GM19351 (cell line): ENCODE data around the gene HIVEP3.
A peak's percentile ranks its signal among the peaks of the same experiment; 100 is the strongest.
"Not testable (repeated sequence)": the region's sequence is repeated elsewhere in the genome, so short reads cannot be mapped to it uniquely, and the experiment has no call there.

Experiments
- ATAC-seq: cut with Tn5 transposase; IDR thresholded peaks from one replicate; pipeline ENCODE4 v1.9.1; 2021; ENCODE audit warnings: mild to moderate bottlenecking, moderate library complexity; ENCODE audit not compliant: unreplicated experiment

HIVEP3 gene

GRCh38 chr1:41924911-41925310 is 6.2 kb upstream of the HIVEP3 start:
- ATAC-seq = no peak

DNA sequence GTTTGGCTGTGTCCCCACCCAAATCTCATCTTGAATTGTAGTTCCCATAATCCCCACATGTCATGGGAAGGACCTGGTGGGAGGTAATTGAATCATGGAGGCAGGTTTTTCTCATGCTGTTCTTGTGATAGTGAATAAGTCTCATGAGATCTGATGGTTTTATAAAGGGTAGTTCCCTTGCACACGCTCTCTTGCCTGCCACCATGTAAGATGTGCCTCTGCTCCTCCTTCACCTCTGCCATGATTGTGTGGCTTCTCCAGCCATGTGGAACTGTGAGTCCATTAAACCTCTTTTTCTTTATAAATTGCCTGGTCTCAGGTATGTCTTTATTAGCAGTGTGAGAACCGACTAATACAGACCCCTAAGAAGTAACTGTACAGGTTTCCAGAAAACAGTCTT is 2.5 kb upstream of the HIVEP3 start:
- ATAC-seq = not testable (repeated sequence)

GRCh38 chr1:41920658-41921057 is 1.9 kb upstream of the HIVEP3 start:
- ATAC-seq = no peak

- ATAC-seq = peak; percentile 95
These were observed 1.2 kb upstream of the HIVEP3 start for GRCh38 chr1:41919764-41920397.

DNA sequence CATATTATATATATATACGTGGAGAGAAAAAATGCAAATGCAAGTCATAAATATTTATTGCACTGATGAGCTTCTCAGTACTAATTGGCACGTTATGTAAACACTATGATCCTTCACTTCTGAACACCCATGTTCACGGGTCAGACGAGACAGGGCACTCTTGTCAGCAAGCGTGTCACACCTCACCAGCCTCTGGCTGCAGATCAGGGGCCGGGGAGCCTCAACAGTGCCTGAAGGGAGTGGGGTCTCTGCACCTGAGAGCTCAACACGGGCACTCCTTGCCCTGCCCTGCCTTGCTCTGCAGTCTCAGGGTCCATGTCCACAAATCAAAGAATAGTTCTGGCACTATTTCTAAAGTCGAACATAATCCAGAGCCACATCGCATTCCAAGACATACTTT is 409 bp upstream of the HIVEP3 start:
- no peak for ATAC-seq

DNA sequence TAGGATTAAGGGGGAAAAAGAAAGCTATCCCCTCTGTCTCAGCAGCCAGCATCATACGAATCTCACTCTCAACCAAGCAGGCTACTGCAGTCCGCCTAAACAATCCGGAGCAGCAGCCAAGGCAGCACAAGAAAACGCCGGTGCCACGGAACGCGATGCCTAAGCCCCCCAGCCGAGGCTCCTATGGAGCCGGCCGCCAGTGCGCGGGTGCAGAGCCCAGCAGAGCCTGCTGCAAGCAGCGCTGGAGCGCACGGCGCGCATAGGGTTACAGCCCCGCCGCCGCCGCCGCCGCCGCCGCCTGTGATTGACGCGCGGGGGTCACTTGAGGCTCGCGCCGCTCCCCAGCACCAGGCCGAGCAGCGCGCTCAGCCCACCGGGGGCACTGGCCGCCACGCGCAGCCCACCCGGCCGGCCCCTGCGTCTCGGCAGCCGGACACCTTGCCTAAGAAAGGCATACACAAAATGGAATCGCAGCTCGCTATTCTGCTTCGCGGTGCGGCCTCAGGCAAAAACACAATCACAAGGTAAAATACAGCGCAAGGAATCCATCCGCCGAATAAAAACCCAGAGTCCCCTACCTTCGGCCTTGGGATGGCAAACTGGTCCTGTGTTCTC is 780 bp downstream of the HIVEP3 start:
- ATAC-seq = no peak

DNA sequence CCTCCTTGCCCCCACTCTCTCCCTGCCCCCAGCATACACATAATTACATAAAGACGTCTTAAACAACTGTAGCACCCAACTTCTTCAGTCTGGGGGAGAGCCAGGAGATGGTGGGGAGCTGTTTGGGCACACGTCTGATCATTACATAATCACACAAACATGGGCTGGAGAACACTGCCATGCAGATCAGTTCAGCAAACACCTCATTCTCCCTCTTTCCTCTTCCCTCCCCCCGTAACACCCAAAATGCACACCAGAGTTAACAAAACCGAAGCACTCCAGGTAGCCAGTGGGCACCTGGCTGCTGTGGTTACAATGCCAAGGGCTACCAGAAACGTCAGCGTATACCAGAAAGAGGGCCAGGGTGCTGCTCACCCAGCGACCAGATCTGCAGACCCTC is 1.6 kb downstream of the HIVEP3 start:
- ATAC-seq = no peak

DNA sequence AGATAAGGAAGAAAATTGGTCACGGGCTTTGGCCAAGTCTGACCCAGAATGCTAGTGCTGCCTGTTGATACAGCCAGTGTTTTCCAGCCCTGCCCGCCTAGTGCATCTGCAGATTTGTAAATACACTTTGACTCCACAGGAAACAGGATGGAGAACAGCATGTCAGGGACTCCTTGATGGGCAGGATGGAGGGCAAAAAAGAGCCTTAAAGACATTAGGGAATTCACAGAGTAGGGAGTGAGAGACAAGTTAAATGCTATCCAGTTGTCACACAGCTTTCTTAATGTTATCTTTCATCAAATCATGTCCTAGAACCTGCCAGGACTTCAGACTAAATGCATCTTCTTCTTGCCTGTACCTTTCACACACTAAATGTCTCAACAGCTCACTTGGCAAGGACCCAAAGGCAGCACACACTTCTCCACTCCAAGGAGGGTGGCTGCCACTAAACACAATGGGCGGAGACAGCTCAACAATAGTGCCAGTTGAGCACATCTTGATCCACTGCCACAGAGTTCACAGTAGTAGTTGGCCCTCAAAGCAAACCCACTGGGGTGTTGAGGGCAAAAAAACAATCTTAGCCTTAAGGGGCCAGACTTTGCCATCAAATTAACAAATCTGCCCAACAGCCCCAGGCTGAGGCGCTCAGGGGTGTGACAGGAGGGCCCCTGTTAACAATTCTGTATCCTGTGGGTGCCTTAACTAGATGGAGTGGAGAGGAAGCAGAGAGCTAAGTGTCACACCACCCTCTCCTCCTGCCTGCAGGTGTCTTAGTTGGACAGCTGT is 2.7 kb downstream of the HIVEP3 start:
- ATAC-seq = no peak

DNA sequence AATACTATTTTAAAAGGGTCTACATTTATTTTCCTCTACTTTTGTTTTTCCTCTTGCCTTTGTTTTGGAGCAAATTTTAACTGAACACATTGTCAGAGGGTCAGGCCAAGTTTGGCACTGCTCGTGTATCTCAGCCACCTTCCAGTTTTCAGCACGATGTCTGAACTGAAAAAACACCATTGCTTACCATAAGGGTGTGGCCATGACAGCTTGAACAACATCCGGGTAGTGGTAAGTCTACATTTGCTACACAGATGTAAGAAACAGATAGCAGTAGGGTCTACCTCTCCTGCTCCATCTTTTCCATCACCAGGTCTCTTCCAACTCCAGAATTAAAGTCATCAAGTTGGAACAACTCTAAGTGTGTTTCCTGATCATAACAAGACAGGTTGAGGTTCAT is 4.2 kb downstream of the HIVEP3 start:
- no peak for ATAC-seq

DNA sequence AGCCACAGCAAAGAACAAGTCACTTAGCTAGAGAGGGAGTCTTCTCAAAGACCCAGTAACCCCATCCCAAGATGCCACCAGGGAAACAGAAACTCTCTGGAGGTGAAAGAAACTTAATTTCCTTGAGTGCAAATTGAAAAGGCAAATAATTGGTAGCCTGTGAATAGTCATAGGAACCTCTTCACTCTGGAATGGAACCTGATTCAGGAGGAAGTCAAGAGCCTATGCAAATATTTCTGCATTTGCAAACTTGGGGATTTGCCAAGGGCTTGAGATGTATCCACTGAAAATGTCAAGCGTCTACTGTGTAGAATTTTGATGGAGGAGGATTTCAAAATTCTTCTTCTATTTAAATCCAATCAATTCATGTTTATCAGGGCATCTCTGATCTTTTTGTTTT is 5.7 kb downstream of the HIVEP3 start:
- no peak for ATAC-seq

DNA sequence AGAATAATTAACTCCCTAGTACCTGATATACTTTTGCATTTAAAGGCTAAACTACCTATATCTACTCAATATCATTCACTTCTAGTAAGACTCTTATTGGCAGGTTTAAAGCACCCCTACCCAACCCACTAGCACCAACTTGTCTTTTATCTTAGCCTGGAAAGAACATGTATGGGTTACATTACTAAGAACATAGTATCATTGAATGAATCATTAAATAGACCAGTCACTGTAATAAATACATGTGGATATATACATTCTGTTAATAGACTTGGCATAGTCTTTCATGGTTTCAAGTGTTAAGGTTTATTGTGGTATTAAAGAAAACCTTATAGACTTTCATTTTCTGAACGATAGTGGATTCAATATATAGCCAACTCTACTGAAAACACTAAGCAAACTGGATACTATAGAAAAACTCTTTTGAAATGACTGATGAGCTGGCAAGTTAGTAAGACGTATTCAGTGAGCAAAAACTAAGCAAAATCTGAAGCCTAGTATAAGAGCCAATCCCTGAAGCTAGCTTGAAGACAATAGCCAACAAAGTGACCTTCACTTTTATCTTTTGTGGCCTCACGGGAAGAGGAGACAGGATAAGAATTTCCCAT is 10.3 kb downstream of the HIVEP3 start:
- ATAC-seq = no peak

DNA sequence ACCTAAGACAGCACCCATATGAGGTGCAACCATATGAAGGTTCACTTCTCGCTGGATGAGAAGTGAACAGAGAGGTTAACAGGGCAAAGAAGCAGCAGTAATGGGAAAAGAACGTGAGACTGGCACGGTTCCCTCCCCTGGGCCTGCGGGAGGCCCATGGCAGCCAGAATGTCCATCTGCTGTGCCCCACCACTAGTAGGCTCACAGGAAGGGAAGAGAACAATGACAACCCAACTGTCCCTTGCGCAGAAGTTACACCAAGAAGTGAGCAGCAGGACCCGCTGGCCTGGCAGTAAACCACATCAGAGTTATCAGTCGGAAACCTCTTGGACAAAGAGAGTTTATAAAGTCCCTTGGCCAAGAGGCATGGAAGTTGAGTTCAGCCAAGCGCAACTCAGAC is 11.3 kb downstream of the HIVEP3 start:
- ATAC-seq = no peak

- ATAC-seq = no peak
These were observed 11.8 kb downstream of the HIVEP3 start for GRCh38 chr1:41906943-41907342.

- ATAC-seq = no peak
These were observed 13.5 kb downstream of the HIVEP3 start for GRCh38 chr1:41905093-41905675.

GRCh38 chr1:41902664-41903063 is 16.1 kb downstream of the HIVEP3 start:
- no peak for ATAC-seq

- ATAC-seq = no peak
These were observed 16.6 kb downstream of the HIVEP3 start for GRCh38 chr1:41902159-41902577.

DNA sequence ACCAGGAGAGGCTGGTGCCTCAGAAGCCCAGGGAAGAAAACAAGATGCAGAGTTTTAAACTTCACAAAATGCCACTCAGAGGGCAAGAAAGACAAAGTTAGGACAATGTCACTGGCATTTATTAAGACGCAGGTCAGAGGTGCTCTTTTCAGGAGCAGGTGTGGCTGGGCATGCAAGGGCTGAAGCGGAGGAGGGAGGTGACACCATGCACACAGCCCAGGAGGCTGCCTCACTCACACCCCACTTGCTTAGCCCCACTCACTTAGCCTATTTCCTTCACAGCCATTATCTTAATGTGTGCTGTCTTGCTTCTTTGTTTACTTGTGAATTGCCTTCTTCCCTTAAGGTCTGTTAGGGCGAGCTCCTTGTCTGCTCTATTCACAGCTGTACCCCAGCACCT is 17.2 kb downstream of the HIVEP3 start:
- no peak for ATAC-seq

DNA sequence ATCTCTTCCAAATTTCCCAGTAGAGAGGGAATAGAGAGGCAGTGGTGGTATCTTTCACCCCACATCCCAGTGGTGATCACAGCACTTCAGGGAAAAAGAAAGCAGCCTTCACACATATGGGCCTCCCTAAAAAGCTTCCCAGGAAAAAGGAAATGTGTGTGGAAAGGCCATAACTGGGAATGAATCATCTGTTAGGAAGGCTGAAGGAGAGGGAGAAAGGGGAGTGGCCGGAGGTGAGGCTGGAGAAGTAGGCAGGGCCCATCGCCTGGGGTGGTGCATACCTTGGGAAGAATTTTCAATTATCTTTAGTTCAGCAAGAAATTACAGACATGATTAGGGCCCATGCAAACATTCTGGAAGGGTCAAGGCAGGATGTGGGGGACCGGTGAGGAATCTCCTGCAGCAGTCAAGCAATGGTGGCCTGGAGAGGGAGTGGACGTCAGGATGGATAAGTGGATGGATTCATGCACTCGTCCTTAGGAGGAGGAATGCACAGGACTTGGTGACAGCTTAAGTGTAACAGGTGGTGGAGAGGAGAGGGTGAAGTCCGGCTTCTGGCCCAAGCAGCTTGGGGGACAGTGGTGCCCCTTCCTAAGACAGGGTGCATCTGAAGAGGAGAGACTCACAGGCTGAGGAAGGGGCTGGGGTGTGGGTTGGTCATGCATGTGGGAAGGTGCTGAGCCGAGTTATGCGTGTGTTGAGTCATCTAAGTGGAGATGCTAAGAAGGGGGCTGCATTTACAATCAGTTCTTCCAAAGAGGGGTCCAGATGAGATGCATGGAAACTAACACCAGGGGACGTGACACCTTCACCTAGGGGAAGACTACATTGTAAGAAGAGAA is 17.9 kb downstream of the HIVEP3 start:
- ATAC-seq = no peak

GRCh38 chr1:41898191-41898713 is 20.5 kb downstream of the HIVEP3 start:
- no peak for ATAC-seq

- ATAC-seq = no peak
These were observed 23.2 kb downstream of the HIVEP3 start for GRCh38 chr1:41895552-41895951.
